NCI-H1436 treated with DMSO at 0.1 percent for 48 hours (cell line): ENCODE results near the gene NELFA.
"Not testable (repeated sequence)": the region's sequence is repeated elsewhere in the genome, so short reads cannot be mapped to it uniquely, and the experiment has no call there.

Experiments used
- DNase-seq: peaks from one replicate; lab custom pipeline; 2025; lab: John Stamatoyannopoulos, UW

NELFA gene

GRCh38 chr4:1993718-1994516, 14.9 kb downstream of the NELFA start:
- not testable (repeated sequence) for DNase-seq

- DNase-seq, result no peak
These were observed 15.6 kb downstream of the NELFA start for GRCh38 chr4:1993169-1993516.

- DNase-seq, result no peak
These were observed 16.2 kb downstream of the NELFA start for GRCh38 chr4:1992468-1993168.

GRCh38 chr4:1991596-1992434, 17.0 kb downstream of the NELFA start:
- DNase-seq, result no peak

- DNase-seq, result no peak
These were observed 17.7 kb downstream of the NELFA start for GRCh38 chr4:1991087-1991486.

- no peak for DNase-seq
These were observed 18.1 kb downstream of the NELFA start for GRCh38 chr4:1990676-1991075.

GRCh38 chr4:1990348-1990645, 18.5 kb downstream of the NELFA start:
- DNase-seq, result no peak

GRCh38 chr4:1989533-1990347, 19.0 kb downstream of the NELFA start:
- DNase-seq, result no peak

- no peak for DNase-seq
These were observed 20.4 kb downstream of the NELFA start for GRCh38 chr4:1988327-1988724.

- DNase-seq, result no peak
These were observed 20.9 kb downstream of the NELFA start for GRCh38 chr4:1987721-1988326.

- DNase-seq, result no peak
These were observed 21.5 kb downstream of the NELFA start for GRCh38 chr4:1987296-1987695.

GRCh38 chr4:1986578-1987210, 22.1 kb downstream of the NELFA start:
- no peak for DNase-seq

GRCh38 chr4:1985780-1986577, 22.8 kb downstream of the NELFA start:
- no peak for DNase-seq

GRCh38 chr4:1985294-1985693, 23.5 kb downstream of the NELFA start:
- no peak for DNase-seq

GRCh38 chr4:1984406-1985191, 24.2 kb downstream of the NELFA start:
- DNase-seq, result no peak

- no peak for DNase-seq
These were observed 24.8 kb downstream of the NELFA start for GRCh38 chr4:1983846-1984405.

- no peak for DNase-seq
These were observed 25.5 kb downstream of the NELFA start for GRCh38 chr4:1983053-1983845.
